RWPE2 (cell line): Measurements from ENCODE around the gene PIP5KL1.

Source experiments
- ATAC-seq: fragments of 200-7000 bp; cut with Tn5 transposase; 3 replicates; pipeline ENCODE4 v1.9.1; 2021; ENCODE audit warnings: low read depth
- DNase-seq: peaks from one replicate; pipeline ENCODE4 v3.0.0-alpha.2; 2020; ENCODE audit warnings: low spot score
- H3K27ac ChIP-seq: fragments of 450-650 bp; 2 replicates; pipeline ENCODE4 v1.5.1; 2017; ENCODE audit warnings: mild to moderate bottlenecking; ENCODE audit not compliant: poor library complexity, severe bottlenecking
- H3K27me3 ChIP-seq: fragments of 250-450 bp; sonication (Bioruptor Pico); 2 replicates; pipeline ENCODE4 v1.5.1; 2021; ENCODE audit warnings: mild to moderate bottlenecking, moderate library complexity; ENCODE audit not compliant: insufficient read depth, poor library complexity, severe bottlenecking
- H3K36me3 ChIP-seq: fragments of 250-450 bp; sonication (Bioruptor Pico); 2 replicates; pipeline ENCODE4 v1.5.1; 2020; ENCODE audit warnings: low read depth, mild to moderate bottlenecking, moderate library complexity
- H3K4me1 ChIP-seq: fragments of 250-450 bp; sonication (Bioruptor Pico); 2 replicates; pipeline ENCODE4 v1.5.1; 2021; ENCODE audit warnings: mild to moderate bottlenecking, moderate library complexity; ENCODE audit not compliant: insufficient read depth, poor library complexity, severe bottlenecking
- H3K4me3 ChIP-seq: fragments of 250-450 bp; sonication (Bioruptor Pico); 2 replicates; pipeline ENCODE4 v1.5.1; 2021; ENCODE audit warnings: mild to moderate bottlenecking, moderate library complexity; ENCODE audit not compliant: severe bottlenecking
- H3K9me3 ChIP-seq: fragments of 250-450 bp; sonication (Bioruptor Pico); 2 replicates; pipeline ENCODE4 v1.5.1; 2021; ENCODE audit warnings: mild to moderate bottlenecking, moderate library complexity; ENCODE audit not compliant: severe bottlenecking
- CTCF ChIP-seq: fragments of 450-650 bp; IDR thresholded peaks from one replicate; pipeline ENCODE4 v1.5.1; 2017; ENCODE audit warnings: mild to moderate bottlenecking, moderate library complexity; ENCODE audit not compliant: poor library complexity, severe bottlenecking

The PIP5KL1 gene

GRCh38 chr9:127904561-127905003, 26.0 kb downstream of the PIP5KL1 start:
- TF ChIP-seq CTCF = no peak
- DNase-seq (no peak), ATAC-seq (0 out of 3 replicates have a peak, but pooled peaks have one; percentile 16)
- H3K9me3 ChIP-seq = no peaks in the 10 kb centered on the region
- peaks cover 5% of the 10 kb centered on the region; the same call in 1 of the 2 replicates for H3K36me3 ChIP-seq
- H3K27me3 ChIP-seq = no peaks in the 10 kb centered on the region
- peak overlapping the region; percentile 33 for H3K27ac ChIP-seq
- H3K4me1 ChIP-seq = peaks cover 7% of the 10 kb centered on the region
- H3K4me3 ChIP-seq = no peak overlapping the region

DNA sequence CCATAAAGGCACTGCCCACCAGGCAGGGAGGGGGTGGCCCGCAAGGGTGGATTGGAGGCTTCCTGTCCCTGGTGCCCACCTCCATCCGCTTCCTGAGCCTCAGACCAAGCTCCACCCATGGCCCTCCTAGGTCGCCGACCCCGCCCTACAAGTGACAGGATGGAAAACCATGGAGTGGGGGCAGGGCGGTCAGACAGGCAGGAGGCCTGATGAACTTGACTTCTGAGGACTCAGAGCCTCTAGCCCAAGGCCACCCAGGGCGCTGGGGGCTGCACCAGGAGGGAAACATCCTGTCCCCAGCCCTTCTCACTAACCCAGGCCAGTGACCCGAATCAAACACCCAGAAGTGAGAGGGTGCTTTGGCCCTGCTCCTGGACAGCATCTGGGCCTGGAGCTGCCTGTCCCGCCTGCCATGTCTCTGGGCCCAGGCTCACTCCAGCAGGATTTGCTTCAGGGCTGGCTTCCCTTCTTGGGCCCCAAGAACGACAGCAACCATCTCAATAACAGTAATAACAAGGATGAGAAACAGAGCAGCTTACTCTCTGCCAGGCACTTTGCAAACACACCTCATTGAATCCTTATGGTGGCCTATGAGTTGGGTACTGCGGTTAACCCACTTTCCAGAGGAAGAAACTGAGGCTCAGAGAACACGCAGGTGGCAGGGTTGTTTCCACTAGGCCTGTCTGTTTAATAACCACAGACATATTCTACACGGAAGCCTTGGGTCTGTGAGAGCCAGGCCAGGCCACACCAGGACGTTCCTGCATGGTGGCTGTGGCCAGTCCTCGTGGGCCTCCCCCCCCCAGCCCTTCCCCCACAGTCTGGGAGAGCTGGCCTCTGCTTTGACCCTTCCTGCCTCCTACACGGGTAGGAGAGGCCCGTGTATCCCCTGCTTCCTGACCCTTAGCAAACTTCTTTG, 26.8 kb downstream of the PIP5KL1 start:
- peak overlapping the region; percentile 33 for H3K27ac ChIP-seq
- no peak for TF ChIP-seq CTCF

GRCh38 chr9:127899128-127899943, 31.2 kb downstream of the PIP5KL1 start, which contains the start of gene ST6GALNAC6:
Gene ST6GALNAC6, minus strand, starts transcription at chr9:127899603. Its CDS starts 1,622 bp downstream, at chr9:127897981.
- Histone ChIP-seq H3K4me1 (peaks cover under 1% of the 10 kb centered on the region), H3K9me3 (peaks cover 3% of the 10 kb centered on the region), H3K36me3 (peaks cover 27% of the 10 kb centered on the region), H3K27ac (peak within 1 kb of the TSS; percentile 51), H3K27me3 (no peaks in the 10 kb centered on the region), H3K4me3 (peak within 1 kb of the TSS; percentile 53)
- DNase-seq = no peak
- ATAC-seq = peak; percentile 78
- TF ChIP-seq CTCF = no peak

More for the DNA sequence above, 26.8 kb downstream of the PIP5KL1 start:
- peaks cover 7% of the 10 kb centered on the region for H3K4me1 ChIP-seq
- DNase-seq = no peak
- H3K27me3 ChIP-seq = no peaks in the 10 kb centered on the region
- H3K4me3 ChIP-seq = no peak overlapping the region
- H3K9me3 ChIP-seq = no peaks in the 10 kb centered on the region
- ATAC-seq = no peak
- peaks cover 4% of the 10 kb centered on the region; the same call in 1 of the 2 replicates for H3K36me3 ChIP-seq

DNA sequence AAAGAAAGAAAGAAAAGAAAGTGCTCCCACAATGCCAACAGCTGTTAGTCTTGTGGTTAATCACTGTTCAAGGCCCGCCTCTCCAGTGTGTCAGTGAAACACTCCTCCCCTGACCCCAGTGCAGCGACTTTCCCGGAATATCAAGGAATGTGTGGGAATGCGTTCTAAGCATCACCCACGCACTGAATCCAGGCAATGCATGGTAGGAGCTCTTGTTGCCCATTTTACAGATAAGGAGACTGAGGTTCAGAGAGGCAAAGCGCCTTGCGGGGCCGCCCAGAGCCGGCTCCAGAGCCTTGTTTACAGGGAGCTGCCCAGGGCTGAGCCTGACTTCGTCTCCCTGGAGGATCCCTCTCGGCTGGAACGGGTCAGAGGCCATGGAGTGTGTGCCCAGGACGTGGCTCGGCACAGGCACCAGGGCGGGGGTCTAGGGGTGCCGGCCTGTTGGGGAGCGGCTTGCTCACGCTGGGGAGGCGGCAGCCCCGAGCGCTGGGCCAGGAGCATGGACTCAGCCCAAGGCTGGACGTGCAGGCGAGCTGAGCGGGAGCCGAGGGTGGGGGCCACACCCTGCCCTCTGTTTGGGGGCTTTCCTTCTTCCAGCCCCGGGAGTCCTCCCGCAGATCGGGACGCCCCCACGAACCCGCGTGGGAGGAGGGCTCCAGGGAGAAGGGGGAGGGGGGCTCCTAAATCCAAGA, 32.0 kb downstream of the PIP5KL1 start:
- Histone ChIP-seq H3K4me3 (peak overlapping the region; percentile 53), H3K36me3 (peaks cover 34% of the 10 kb centered on the region), H3K4me1 (no peaks in the 10 kb centered on the region), H3K9me3 (peaks cover 3% of the 10 kb centered on the region), H3K27ac (peak overlapping the region; percentile 51), H3K27me3 (no peaks in the 10 kb centered on the region)
- DNase-seq (peak; percentile 67), ATAC-seq (peak; percentile 58)
- no peak for TF ChIP-seq CTCF
